Transverse colon (tissue), 4 donors: Measurements from ENCODE around the gene TSHB. TPM values are rescaled to one million over a fixed set of nuclear protein-coding genes. Genes with fewer than 3 reads are reported as not detected.
A peak's percentile ranks its signal among the peaks of the same experiment; 100 is the strongest.

ENCODE experiments used
- DNase-seq: peaks from one replicate; pipeline ENCODE4 v3.0.0-alpha.2; 2019
- H3K27ac ChIP-seq, 4 donors: fragments of 200-600 bp; sonication (generic); 2 replicates each; pipeline ENCODE4 v1.5.1; 2016 to 2018; ENCODE audit warnings: inconsistent platforms in 4 of 4
- H3K27me3 ChIP-seq: fragments of 200-600 bp; sonication (generic); 2 replicates; pipeline ENCODE4 v1.5.1; 2017; ENCODE audit warnings: inconsistent platforms
- H3K36me3 ChIP-seq, 4 donors: fragments of 200-600 bp; sonication (generic); 2 replicates each; pipeline ENCODE4 v1.5.1; 2017 to 2019; ENCODE audit warnings: inconsistent platforms in 4 of 4
- H3K4me1 ChIP-seq, 4 donors: fragments of 200-600 bp; sonication (generic); 2 replicates each; pipeline ENCODE4 v1.5.1; 2017 to 2020; ENCODE audit warnings: inconsistent platforms in 4 of 4
- H3K4me3 ChIP-seq, 4 donors: fragments of 200-600 bp; sonication (generic); 1 replicate in 1 of 4; 2 replicates in 3 of 4; pipeline versions ENCODE4 v1.5.1 to v1.6.1; 2017 to 2019; ENCODE audit warnings: inconsistent platforms in 4 of 4
- H3K9me3 ChIP-seq, 2 donors: fragments of 200-600 bp; sonication (generic); 2 replicates each; pipeline ENCODE4 v1.5.1; 2017 to 2019; ENCODE audit warnings: inconsistent platforms in 2 of 2
- EP300 ChIP-seq: sonication (generic); formaldehyde crosslinking; IDR thresholded peaks from one replicate; pipeline ENCODE4 v1.6.1; 2017; ENCODE audit warnings: antibody characterized with exemption, low read depth
- POLR2A ChIP-seq: fragments of 450-650 bp; IDR thresholded peaks from one replicate; pipeline ENCODE4 v1.6.1; 2016; ENCODE audit warnings: antibody characterized with exemption, mild to moderate bottlenecking, moderate library complexity
- POLR2AphosphoS5 ChIP-seq, 3 donors: sonication (generic); formaldehyde crosslinking; IDR thresholded peaks; one replicate each; pipeline ENCODE4 v1.6.1; 2016; ENCODE audit warnings: antibody characterized with exemption in 3 of 3
- WGBS, 2 donors: methylation state at CpG; one replicate each; pipeline ENCODE4 v1.1.5; 2018; ENCODE audit warnings: low coverage in 1 of 2; 5-methylcytosine and 5-hydroxymethylcytosine counted together
- in situ Hi-C, 4 donors: fragments of 200-750 bp; cut with MboI; loops; one replicate each; pipeline versions ENCODE4 v1.15.0 to v1.15.1; 2017; ENCODE audit warnings: low sequenced_read_pairs in 3 of 4, low pct_ligation_motif_present in 1 of 4, low pct_unique_long_range_greater_than_20kb in 1 of 4
- intact Hi-C: fragments of 100-400 bp; cut with DNase I; formaldehyde crosslinking; loops from one replicate; pipeline ENCODE4 v1.15.1; 2023; ENCODE audit warnings: low total_unique reads
- total RNA-seq, 4 donors: library from RNA; depleted of rRNA; stranded (reverse); fragments of >200 nt; gene quantifications; one replicate each; pipeline ENCODE4 v1.1.0, GENCODE V29; 2016
- TF ChIP-seq, protein P1 (sequence below), 5 experiments: fragments of 200-600 bp in 3 of 5; fragments of 450-650 bp in 2 of 5; sonication (generic) in 3 of 5; IDR thresholded peaks; 1 replicate in 2 of 5; 2 replicates in 3 of 5; pipeline ENCODE4 v1.5.1; 2016 to 2017; ENCODE audit warnings: antibody characterized with exemption in 5 of 5, inconsistent platforms in 3 of 5, mild to moderate bottlenecking in 2 of 5, moderate library complexity in 1 of 5

TSHB gene
- total RNA-seq, 4 donors from 2014 or later, result not detected

DNA sequence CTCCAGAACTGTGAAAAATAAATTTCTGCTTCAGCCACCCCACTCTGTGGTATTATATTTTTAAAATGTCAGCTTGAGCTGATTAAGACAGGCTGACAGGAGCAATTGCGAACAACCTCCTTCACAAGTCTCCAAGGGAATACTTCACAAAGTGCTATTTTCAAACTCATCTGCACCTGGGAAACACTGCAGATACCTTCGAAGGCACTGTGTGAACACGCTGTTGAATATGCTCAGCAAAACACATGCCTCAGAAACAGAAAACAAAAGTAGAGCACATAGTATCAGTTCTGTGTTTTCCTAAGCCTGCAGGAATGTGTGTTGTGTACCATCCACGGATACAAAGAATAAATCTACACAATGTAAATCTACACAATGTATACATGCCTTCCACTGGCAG is 49.1 kb downstream of the TSHB start:
- no peak for TF ChIP-seq EP300
- TF ChIP-seq, protein P1, sequence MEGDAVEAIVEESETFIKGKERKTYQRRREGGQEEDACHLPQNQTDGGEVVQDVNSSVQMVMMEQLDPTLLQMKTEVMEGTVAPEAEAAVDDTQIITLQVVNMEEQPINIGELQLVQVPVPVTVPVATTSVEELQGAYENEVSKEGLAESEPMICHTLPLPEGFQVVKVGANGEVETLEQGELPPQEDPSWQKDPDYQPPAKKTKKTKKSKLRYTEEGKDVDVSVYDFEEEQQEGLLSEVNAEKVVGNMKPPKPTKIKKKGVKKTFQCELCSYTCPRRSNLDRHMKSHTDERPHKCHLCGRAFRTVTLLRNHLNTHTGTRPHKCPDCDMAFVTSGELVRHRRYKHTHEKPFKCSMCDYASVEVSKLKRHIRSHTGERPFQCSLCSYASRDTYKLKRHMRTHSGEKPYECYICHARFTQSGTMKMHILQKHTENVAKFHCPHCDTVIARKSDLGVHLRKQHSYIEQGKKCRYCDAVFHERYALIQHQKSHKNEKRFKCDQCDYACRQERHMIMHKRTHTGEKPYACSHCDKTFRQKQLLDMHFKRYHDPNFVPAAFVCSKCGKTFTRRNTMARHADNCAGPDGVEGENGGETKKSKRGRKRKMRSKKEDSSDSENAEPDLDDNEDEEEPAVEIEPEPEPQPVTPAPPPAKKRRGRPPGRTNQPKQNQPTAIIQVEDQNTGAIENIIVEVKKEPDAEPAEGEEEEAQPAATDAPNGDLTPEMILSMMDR (IDR thresholded peaks at IDR 0.05), result no peak
- no peak for TF ChIP-seq POLR2A
- no peak for TF ChIP-seq POLR2AphosphoS5 (IDR thresholded peaks at IDR 0.05)
- 73 to 100% methylated on average over 3 to 4 of the region's 4 CpGs for WGBS, 2 donors
- Histone ChIP-seq H3K4me3 (no peak overlapping the region), H3K9me3 (no peaks in the 10 kb centered on the region), H3K4me1 (peaks cover 0 to 12% (median 4%) of the 10 kb centered on the region in 4 donors), H3K27me3 (no peaks in the 10 kb centered on the region), H3K27ac (no peak overlapping the region), H3K36me3 (no peaks in the 10 kb centered on the region)
- no peak for DNase-seq
- intact Hi-C loops (no loop called here), in situ Hi-C loops (no loop called here)

DNA sequence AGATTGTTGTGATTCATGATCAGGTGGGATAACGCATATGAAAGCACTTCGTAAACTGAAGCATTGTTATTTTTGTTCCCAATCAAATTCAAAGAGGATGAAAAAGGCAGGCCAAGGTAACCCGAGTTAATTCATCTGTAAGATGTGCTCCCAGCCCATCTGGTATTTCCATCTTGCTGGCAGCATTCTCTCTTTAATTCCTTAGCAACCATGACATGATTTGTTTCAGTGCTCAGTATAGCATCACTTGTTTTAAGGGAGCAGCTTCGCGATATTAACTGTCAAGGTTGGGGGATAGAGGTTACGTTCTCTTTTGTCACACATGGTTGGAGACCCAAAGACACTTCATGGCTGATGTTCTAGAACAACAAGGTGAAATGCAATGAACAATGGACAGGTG is 53.3 kb downstream of the TSHB start:
- in situ Hi-C loops, result no loop called here
- Histone ChIP-seq H3K4me3 (no peak overlapping the region), H3K27ac (peak overlapping the region; percentile 0 to 92 (median 60)), H3K9me3 (no peaks in the 10 kb centered on the region), H3K36me3 (no peaks in the 10 kb centered on the region), H3K27me3 (no peaks in the 10 kb centered on the region), H3K4me1 (peaks cover 0 to 31% (median 8%) of the 10 kb centered on the region in 4 donors)
- intact Hi-C loops, result no loop called here
- no peak for TF ChIP-seq POLR2A
- TF ChIP-seq, protein P1 (IDR thresholded peaks at IDR 0.05), result no peak
- no peak for TF ChIP-seq EP300
- TF ChIP-seq POLR2AphosphoS5 (IDR thresholded peaks at IDR 0.05), result no peak
- no peak for DNase-seq
- WGBS, 2 donors, result 69 to 83% methylated on average over 3 to 6 of the region's 6 CpGs

Other genes with a start within 250 kb of the TSHB start
- gene SIKE1, start 249.1 kb upstream of the TSHB start, total RNA-seq, result 10 to 100 TPM; 20.9 to 44.5 (median 35.3) TPM
- gene SYCP1, start 175.0 kb upstream of the TSHB start, total RNA-seq, result not detected
- gene TSPAN2, start 59.7 kb downstream of the TSHB start, total RNA-seq, result 10 to 100 TPM; 10.8 to 16.4 (median 11.7) TPM